Measurements from ENCODE around the gene TMEM255B.
"Not testable (repeated sequence)": the region's sequence is repeated elsewhere in the genome, so short reads cannot be mapped to it uniquely, and the experiment has no call there.

TMEM255B gene

DNA sequence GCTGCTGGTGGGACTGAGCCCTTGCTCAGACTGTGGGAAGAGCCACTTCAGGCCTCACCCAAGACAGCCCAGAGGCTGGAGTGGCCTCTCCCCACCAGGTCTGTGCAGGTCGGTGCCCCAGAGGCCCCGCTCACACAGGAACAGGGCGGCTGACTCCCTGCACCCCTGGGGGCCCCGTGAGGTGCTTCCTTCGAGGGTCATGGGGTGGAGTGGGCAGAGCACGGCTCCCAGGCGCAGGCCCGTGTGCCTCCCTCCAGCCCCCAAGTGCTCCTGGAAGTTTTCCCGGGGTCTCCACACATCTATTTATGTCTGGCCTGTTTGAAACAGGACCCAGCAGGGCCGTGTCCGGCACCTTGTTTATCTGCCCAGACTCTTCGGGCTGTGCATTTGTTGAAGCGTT, 9.5 kb upstream of the TMEM255B start:
- no peak for DNase-seq (ENCODE audit: low spot score)

DNA sequence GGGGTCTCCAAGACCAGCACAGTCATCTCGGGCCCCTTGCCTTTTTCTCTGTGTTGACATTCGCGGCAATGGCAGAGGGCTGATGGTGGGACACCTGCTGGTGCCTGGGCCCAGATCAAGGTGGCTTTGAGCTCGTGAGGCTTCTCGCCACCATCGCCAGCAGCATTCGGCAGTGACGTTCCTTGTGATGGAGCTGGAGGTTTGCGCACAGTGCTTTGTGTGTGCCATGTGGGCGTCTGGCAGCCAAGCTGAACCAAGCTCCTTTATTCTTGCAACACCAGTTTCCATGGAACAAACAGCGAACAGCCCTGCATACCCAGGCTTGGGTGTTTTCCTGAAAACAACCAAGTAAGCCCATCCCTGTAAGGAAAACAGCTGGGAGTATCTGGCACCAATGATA, 9.1 kb upstream of the TMEM255B start:
- DNase-seq (ENCODE audit: low spot score), result no peak

DNA sequence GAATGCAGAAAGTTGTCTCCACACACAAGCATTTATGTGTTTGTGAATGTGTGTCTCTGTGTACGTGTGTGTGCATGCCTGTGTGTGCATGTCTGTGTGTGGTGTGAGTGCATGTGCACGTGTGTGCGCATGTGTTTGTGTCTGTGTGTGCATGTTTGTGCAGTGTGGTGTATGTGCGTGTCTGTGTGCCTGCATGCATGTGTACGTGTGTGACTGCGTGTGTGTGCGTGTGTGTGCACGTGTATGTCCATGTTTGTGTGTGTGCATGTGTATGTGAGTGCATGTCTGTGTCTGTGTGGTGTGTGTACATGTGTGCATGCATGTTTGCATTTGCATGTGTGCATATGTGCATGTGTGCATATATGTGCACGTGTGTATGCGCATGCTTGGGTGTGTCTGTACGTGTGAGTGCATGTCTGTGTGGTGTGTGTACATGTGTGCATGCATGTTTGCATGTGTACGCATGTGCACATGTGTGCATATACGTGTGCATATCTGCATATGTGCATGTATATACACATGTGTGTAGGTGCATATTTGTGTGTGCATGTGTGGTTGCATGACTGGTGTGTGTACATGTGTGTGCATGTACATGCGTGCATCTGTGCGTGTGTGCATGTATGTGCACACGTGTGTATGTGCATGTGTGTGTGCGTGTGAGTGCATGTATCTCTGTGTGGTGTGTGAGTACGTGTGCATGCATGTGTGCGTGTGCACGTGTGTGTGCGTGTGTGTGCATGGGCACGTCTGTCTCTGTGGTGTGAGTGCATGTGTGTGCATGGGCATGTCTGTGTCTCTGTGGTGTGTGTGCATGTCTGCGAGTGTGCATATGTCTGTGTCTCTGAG, 8.2 kb upstream of the TMEM255B start:
- no peak for DNase-seq (ENCODE audit: low spot score)

DNA sequence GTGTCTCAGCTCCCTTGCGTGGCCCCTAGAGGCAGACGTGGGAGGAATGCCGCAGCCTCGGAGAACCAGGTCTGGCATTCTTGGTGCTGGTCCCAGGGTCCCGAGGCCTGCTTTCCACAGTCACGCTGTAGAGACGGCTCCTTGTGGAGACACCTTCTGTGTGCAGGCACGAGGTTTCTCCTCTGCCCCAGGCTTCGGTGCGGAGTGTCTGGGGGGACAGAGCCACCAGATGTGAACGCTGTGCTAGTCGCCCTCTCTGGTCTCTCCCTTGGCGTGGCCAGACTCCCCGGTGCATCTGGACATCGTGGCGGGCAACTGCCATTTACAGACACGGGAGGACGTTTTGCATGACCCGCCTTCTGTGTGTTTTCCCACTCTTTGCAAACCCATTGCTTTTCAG, 7.5 kb upstream of the TMEM255B start:
- no peak for DNase-seq (ENCODE audit: low spot score)

DNA sequence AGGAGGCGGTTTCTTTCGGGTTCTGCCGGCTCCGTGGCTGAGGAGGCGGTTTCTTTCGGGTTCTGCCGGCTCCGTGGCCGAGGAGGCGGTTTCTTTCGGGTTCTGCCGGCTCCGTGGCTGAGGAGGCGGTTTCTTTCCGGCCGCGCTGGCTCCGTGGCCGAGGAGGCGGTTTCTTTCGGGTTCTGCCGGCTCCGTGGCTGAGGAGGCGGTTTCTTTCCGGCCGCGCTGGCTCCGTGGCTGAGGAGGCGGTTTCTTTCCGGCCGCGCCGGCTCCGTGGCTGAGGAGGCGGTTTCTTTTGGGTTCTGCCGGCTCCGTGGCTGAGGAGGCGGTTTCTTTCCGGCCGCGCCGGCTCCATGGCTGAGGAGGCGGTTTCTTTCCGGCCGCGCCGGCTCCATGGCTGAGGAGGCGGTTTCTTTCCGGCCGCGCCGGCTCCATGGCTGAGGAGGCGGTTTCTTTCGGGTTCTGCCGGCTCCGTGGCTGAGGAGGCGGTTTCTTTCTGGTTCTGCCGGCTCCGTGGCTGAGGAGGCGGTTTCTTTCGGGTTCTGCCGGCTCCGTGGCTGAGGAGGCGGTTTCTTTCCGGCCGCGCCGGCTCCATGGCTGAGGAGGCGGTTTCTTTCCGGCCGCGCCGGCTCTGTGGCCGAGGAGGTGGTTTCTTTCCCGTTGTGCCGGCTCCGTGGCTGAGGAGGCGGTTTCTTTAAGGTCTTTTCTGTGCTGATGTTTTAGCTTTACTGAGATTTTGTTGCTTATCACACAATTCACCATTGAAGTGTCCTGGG, 6.6 kb upstream of the TMEM255B start:
- not testable (repeated sequence) for DNase-seq (ENCODE audit: low spot score)

DNA sequence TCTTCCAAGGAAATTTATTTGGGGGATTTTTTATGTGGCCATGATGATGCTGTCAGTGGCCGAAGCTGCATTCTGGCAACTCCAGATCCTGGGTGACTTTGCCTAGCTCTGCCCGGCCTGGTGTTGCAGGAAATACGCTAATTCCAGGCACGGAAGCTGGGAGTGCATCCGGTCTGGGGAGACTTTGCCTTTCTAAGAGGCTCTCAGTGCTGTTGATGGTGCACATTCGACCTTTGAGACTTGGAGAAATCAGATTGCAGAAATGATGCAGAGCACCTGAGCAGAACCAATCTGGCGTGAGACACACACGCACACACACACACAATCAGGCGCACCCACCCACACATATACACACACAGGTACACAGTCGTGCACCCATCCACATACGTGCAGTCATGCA, 5.9 kb upstream of the TMEM255B start:
- DNase-seq (ENCODE audit: low spot score), result no peak

DNA sequence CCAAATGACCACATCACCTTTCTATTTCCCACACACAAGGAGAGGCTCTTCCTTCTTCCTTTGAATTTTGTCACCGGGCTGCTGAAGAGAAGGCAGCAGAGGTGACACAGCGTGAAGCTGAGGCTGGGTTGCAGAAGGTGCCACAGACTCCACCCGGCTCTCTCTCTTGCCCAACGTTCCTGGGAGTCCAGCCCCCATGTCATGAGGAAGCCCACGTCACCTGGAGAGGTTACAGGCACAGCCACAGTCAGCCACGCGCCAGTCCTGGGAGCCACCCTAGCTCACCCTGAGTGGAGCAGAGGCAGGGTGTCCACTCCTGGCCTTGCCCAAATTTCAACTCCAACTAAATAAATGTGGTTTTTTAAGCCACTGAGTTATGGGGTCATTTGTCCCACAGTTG, 4.8 kb upstream of the TMEM255B start:
- no peak for DNase-seq (ENCODE audit: low spot score)

DNA sequence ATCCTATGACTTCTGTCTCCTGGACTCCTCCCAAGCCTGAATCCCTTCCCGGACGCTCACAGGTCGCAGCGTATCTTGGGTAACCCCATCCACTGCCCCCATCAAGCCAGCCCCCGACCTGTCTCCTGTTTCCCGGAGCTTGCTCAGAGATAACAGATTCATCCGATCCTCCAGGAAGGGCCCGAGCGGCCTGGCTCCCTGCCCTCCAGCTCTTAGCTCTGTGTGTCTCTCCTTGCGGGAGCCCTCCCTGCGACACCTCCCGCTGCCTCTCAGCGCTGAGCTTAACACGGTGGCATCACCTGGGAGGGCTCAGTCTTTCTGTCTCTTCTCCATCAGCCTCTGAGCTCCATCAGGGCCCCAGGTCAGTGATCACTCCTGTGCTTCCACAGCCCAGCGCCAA, 4.3 kb upstream of the TMEM255B start:
- no peak for DNase-seq (ENCODE audit: low spot score)

DNA sequence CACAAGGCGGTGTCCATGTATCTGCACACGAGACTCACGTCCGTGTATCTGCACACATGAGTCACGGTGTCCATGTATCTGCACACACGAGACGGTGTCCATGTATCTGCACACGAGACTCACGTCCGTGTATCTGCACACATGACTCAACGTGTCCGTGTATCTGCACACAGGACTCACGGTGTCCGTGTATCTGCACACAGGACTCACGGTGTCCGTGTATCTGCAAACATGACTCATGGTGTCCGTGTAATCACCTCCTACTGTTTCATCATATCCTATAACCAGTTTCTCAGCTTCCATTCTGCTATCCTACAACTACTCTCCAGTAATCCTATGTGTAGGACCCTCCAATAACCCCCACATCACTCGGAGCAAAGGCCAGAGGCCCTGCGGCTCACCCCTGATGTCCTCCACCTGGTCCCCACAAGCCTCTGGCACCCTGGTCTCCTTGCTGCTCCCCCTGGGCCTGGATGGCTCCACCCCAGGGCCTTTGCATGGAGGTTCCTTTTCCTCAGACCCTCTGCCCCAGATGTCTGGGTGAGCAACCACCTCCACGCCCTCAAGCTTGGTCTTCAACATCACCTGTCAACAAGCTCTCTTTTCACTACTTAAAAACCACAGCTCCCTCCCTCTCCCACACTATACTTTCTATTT, 2.5 kb upstream of the TMEM255B start:
- DNase-seq (ENCODE audit: low spot score), result no peak

DNA sequence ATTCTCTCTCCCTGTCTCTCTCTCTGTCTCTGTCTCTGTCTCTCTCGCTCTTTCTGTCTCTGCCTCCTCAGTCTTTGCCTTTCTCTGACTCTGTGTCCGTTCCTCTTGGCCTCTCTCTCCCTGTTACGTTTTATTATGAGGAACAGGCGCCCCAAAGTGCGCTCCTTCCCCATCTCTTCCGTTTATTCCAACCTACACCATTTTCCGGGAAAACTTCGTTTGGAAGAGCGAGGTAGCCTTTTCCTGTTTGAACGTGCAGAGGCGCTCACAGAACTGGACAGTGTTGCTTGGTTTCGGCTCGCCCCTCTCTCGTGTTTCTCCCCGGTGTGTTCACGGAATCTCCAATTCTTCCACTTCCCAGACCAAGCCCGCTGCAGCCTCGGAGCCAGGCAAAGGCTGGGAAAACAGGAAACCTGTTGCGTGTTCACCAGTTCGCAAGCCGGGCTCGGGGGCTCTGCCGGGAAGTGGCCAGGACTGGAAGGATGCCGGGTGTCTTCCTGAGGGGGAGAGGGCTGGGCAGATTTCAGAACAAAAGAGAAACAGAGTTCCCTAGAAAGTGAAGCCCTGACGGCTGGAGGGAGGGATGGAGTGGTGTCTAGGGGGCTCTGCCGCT, 605 bp downstream of the TMEM255B start:
- no peak for DNase-seq (ENCODE audit: low spot score)

DNA sequence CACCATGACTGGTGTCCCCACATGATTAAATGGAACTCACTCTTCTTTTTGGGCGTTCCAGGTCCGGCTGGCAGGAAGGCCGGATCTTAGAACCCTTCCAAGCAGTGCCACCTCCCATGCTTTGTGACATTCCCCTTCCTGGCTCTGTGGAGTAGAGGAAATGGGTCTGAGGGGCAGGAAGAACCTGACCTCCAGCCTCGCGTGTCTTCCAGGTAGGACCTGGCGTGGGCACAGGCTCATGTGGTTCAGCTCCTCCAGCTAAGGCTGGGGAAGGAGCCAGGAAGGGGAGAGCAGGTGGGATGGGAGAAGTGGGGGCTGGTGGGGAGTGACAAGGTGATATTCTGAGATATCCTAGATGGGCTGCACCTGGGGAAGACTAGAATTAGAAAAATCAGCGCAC, 2.1 kb downstream of the TMEM255B start:
- DNase-seq (ENCODE audit: low spot score), result no peak

DNA sequence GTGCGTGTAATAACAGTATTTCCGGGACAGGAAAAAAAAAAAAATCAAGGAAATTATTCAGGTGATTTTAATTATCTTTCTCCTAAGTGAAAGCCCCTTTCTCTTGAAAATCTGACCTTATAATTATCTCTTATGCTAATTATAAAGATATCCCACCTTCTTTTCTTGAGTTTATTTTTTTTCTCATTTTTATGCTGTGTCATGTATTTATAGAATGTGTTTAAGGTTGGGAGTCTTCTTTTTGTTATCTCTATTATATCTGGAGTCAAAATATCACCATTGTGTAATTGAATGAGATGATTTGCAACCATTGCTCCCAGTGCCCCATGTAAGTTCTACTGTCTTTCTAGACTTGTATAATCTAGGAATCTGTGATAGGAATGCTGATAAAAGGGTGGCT, 3.0 kb downstream of the TMEM255B start:
- DNase-seq (ENCODE audit: low spot score), result no peak

DNA sequence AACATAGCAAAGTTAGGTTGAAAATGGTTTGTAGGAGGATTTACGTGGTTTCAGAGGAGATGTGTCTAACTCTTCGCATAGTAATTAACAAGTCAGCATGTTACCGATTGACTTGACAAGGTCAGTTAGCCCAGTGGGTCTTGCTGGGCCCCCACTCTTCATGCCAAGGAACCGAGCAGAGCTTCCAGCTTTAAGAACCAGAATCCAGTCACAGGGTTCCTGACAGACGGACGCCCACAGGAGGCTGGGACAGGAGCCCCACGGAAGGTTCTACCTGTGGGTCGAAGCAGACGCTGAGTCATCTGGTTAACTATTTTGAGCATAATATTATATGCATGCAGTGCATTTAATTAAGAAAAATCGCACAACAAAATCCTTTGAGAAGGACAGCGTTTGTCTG, 3.5 kb downstream of the TMEM255B start:
- DNase-seq (ENCODE audit: low spot score), result no peak

DNA sequence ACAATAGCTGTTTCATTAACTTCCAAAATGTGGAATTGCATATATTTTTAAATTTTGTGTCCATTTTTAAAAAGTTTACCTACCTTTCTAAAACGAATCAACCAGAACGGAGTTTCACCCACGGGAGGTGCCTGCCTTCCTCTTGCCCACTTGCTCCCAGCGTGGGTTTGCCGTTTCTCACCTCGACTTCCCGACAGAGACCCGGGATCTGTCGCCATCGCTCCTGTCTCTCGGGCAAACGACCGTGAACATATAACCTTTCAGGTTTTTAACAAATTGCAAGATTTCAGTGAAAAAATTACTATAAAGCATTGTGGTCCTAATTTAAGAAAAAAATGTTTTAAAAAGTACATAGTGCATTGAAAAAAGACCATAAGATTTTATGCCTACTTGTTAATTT, 4.2 kb downstream of the TMEM255B start:
- no peak for DNase-seq (ENCODE audit: low spot score)

DNA sequence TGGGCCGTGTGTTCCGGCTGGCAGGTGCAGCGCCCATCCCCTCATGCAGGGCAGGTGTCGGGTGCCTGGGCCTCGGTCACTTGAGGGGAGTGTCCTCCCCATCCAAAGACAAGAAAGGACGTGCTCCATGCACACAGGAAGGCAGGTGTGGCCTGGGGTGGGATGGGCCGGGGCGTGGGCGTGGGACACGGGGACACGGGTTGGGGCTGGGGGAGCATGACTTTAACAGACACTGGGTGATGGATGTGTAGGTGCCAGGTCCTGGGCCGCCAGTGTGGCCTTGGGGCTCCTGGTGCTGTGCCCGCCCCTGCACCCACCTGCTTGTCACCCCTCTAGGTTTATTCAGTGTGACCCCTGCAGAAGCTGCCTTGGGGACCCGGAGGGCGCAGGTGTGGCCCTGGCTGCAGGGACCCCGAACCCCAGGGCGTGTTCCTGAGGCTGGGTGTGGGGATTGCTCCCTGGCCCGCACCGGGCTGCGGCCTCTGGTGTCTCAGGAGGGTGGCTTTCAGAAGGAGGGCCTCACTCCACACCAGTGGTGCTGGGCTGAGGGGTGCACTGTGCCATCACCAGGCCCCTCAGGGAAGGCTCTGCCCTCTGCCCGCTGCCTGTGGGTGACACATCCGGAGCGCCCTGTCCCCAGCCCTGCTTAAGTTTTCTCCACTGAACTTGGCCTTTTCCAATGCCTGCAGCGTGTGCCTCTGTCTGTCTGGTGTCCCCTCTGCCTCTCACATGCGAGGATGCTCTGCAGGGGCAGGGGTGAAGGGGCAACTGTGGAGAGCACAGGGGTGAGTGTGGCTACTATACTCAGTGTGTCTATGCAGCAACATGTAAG, 5.2 kb downstream of the TMEM255B start:
- no peak for DNase-seq (ENCODE audit: low spot score)

DNA sequence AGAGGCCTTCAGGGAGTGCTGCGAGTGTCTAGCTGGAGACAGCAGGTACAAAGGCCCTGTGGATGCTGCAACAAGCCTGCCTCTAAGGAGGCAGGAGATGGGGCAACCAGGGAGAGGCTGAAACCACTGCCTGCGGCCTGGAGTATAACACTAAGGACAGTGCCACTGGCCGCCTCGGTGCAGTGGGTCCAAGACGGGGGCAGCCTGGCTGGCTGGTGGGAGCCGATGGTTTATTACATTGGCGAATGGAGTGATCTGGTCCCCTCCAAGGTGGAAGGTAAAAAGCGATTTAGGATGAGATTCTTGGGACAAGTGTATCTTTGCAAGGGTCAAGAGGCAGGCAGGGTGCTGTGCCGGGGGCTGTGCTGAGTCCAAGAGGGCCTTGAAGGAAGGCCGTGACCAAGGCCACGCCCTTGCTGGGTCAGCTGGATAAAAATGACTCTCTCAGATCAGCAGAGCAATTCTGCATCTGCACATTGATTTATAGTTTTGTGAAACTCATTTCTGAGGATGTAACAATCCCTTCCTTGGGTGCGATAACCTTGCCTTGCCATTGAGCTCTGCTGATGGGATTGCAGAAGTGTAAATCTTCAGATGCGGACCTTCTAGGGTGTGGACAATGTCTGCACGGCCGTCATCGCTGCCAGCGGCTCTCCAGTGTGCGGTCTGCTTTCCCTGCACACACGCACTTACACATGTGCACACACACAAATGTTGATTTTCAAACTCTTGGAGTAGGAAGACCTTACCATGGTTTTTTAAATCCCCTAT, 6.0 kb downstream of the TMEM255B start:
- no peak for DNase-seq (ENCODE audit: low spot score)

DNA sequence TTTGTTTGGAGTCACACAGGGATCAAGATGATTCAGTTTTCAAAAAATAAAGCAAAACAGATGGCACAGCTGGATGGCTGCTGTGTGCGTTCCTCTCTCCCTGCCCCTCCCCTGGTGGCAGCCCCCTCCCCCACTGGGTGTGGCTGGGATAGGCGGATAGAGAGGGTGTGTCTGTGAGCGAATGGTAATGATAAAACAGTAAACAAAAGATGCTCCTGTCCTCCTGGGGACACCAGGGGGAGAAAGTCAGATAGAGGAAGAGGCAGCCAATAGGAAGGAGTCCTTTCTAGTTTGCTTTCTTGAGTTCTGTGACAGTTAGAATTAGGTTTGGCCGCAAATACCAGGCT, 6.5 kb downstream of the TMEM255B start:
- no peak for DNase-seq (ENCODE audit: low spot score)

DNA sequence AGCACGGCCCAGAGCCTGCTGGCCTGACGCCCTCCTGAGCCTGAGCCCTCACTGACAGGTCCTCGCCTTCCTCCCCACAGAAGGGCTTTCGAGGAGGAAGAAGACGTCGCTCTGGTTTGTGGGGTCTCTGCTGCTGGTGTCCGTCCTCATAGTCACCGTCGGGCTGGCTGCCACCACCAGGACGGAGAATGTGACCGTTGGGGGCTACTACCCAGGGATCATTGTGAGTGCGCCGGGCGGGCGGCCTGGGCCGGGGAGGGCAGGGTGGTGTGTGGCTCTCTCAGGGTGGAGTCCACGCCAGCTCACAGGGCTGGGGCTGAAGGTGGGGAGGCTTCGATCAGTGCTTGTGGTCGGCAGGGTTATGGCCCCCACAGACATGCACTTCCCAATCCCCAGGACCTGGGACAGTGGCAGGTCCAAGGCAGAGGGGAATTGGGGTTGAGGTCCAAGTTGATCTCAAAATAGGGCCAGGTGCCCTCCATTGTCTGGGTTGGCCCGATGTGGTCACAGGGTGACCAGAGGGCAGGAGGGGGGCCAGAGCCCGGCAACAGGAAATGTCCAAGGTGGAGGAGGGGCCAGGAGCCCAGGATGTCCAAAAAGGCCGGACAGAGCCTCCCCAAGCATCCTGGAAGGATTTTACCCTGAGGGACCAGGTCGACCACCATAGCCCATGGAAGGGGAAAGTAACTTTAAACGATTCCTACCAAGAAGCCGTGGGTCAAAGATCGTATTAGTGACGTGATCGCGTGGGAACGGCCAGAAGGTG, 7.2 kb downstream of the TMEM255B start:
- no peak for DNase-seq (ENCODE audit: low spot score)

DNA sequence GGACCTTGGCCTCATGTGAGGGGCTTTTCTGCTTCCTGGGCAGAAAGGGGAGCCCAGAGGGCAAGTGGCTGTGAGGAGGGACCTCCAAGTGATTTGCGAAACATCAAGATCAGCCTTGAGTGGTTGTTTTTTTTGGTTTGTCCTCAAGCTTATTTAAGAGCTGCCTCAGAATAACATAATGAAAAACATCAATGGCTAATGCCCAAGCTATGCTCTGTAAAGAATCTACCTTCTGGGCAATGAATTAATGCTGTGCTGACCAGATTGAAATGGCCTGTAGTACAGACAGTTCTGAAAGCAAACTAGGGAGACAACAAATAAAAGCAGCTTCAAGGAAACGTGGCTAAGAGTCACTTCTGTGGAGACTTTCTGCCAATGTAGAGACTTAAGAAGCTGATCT, 8.3 kb downstream of the TMEM255B start:
- no peak for DNase-seq (ENCODE audit: low spot score)

All from activated CD4-positive, alpha-beta T cell treated with anti-CD3 and anti-CD28 coated beads, Interleukin-2, Interleukin-4, amounts not matched to agents 100 ng/mL and 50 ng/mL, durations not matched to agents 16 hours and 8 hours (primary cell).